Activated T-helper 2 cell treated with anti-CD3 and anti-CD28 coated beads, Interferon-gamma antibody, Interleukin-2, Interleukin-4, amounts not matched to agents 10 μg/mL and 5 μg/mL and 100 μg/mL, durations not matched to agents 14 hours and 24 hours and 36 hours (primary cell): Measurements from ENCODE around the gene RNF20. TPM values are rescaled to one million over a fixed set of nuclear protein-coding genes. Genes with fewer than 3 reads are reported as not detected.
"Not testable (repeated sequence)": the region's sequence is repeated elsewhere in the genome, so short reads cannot be mapped to it uniquely, and the experiment has no call there.

Experiments used
- DNase-seq: peaks from one replicate; pipeline ENCODE4 v3.0.0; 2021; ENCODE audit warnings: low spot score
- H3K27ac Mint-ChIP-seq: one replicate; pipeline ENCODE4 v1.8.0; 2021; ENCODE audit warnings: mixed read lengths
- H3K27me3 Mint-ChIP-seq: one replicate; pipeline ENCODE4 v1.8.0; 2021; ENCODE audit warnings: low read depth, mixed read lengths
- H3K36me3 Mint-ChIP-seq: one replicate; pipeline ENCODE4 v1.8.0; 2021; ENCODE audit warnings: low read depth, mixed read lengths
- H3K4me1 Mint-ChIP-seq: one replicate; pipeline ENCODE4 v1.8.0; 2021; ENCODE audit warnings: low read depth, mixed read lengths
- H3K4me3 Mint-ChIP-seq: one replicate; pipeline ENCODE4 v1.8.0; 2021; ENCODE audit warnings: low read depth, mild to moderate bottlenecking, moderate library complexity, mixed read lengths
- H3K9me3 Mint-ChIP-seq: one replicate; pipeline ENCODE4 v1.8.0; 2021; ENCODE audit warnings: mixed read lengths
- intact Hi-C: fragments of 100-400 bp; cut with micrococcal nuclease; formaldehyde crosslinking; loops from one replicate; pipeline ENCODE4 v1.15.1; 2023
- total RNA-seq: library from RNA; stranded (reverse); gene quantifications from 2 replicates; pipeline ENCODE4 v1.2.3, GENCODE V29; 2022

The RNF20 gene
- total RNA-seq, 1 donor from 2014 or later = 37.2 TPM

- Mint-ChIP-seq H3K4me3 (no peak overlapping the region), H3K9me3 (no peaks in the 10 kb centered on the region), H3K4me1 (no peaks in the 10 kb centered on the region), H3K27me3 (no peaks in the 10 kb centered on the region), H3K36me3 (peaks cover 25% of the 10 kb centered on the region), H3K27ac (no peak overlapping the region)
- DNase-seq = no peak
- intact Hi-C loops = no loop called here
Measured at GRCh38 chr9:101543098-101543735, 9.6 kb downstream of the RNF20 start.

DNA sequence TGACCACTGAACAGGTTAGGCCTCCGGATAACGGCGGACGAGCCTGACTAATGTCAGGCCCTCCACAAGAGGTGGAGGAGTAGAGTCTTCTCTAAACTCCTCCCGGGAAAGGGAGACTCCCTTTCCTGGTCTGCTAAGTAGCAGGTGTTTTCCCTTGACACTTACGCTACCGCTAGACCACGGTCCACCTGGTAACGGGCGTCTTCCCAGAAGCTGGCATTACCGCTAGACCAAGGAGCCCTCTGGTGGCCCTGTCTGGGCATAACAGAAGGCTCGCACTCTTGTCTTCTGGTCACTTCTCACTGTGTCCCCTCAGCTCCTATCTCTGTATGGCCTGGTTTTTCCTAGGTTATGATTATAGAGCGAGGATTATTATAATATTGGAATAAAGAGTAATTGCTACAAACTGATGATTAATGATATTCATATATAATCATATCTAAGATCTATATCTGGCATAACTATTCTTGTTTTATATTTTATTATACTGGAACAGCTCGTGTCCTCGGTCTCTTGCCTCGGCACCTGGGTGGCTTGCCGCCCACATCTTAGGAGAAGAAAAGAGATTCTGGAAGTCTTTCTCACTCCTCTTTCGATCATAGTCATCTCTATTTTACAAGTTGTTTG is 15.9 kb downstream of the RNF20 start:
- intact Hi-C loops, H3K4me1 Mint-ChIP-seq, H3K27ac Mint-ChIP-seq, H3K27me3 Mint-ChIP-seq, H3K9me3 Mint-ChIP-seq, H3K4me3 Mint-ChIP-seq, DNase-seq: not testable (repeated sequence)
- peaks cover 73% of the 10 kb centered on the region for H3K36me3 Mint-ChIP-seq

GRCh38 chr9:101561740-101562139 is 28.1 kb downstream of the RNF20 start:
- peaks cover 82% of the 10 kb centered on the region for H3K36me3 Mint-ChIP-seq
- intact Hi-C loops = no loop called here
- peaks cover 4% of the 10 kb centered on the region for H3K9me3 Mint-ChIP-seq
- H3K27ac Mint-ChIP-seq = no peak overlapping the region
- DNase-seq = no peak
- no peaks in the 10 kb centered on the region for H3K27me3 Mint-ChIP-seq
- H3K4me3 Mint-ChIP-seq = no peak overlapping the region
- peaks cover 14% of the 10 kb centered on the region for H3K4me1 Mint-ChIP-seq

DNA sequence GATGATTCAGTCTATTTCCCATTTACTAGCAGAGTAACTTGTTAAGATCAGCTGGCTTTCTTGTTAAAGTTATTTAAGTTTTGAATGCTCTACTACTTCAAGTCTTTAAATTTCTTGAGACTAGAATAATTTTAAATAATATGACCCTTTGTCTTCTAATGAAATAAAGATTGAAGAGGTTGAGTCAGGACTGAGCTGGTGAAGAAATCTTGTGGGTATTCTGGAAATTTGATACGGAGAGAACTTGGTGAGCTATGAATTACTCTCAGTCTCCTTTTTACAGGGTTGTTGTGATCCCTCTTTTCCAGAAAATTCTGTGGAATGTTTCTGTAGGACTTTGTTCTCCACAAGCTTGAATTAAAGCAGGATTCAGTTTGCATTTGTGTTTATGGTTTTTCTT is 29.3 kb downstream of the RNF20 start:
- no peaks in the 10 kb centered on the region for H3K27me3 Mint-ChIP-seq
- H3K36me3 Mint-ChIP-seq = peaks cover 75% of the 10 kb centered on the region
- H3K4me3 Mint-ChIP-seq = no peak overlapping the region
- intact Hi-C loops = no loop called here
- H3K9me3 Mint-ChIP-seq = peaks cover 4% of the 10 kb centered on the region
- DNase-seq = no peak
- H3K27ac Mint-ChIP-seq = no peak overlapping the region
- H3K4me1 Mint-ChIP-seq = peaks cover 18% of the 10 kb centered on the region

GRCh38 chr9:101564252-101564651 is 30.6 kb downstream of the RNF20 start:
- intact Hi-C loops = no loop called here
- Mint-ChIP-seq H3K4me3 (no peak overlapping the region), H3K27ac (no peak overlapping the region), H3K27me3 (no peaks in the 10 kb centered on the region), H3K4me1 (peaks cover 18% of the 10 kb centered on the region), H3K9me3 (no peaks in the 10 kb centered on the region), H3K36me3 (peaks cover 62% of the 10 kb centered on the region)
- DNase-seq = no peak

GRCh38 chr9:101566904-101567724 is 33.5 kb downstream of the RNF20 start:
- intact Hi-C loops = no loop called here
- Mint-ChIP-seq H3K27me3 (no peaks in the 10 kb centered on the region), H3K27ac (no peak overlapping the region), H3K4me1 (peaks cover 12% of the 10 kb centered on the region), H3K4me3 (no peak overlapping the region), H3K36me3 (peaks cover 36% of the 10 kb centered on the region), H3K9me3 (no peaks in the 10 kb centered on the region)
- no peak for DNase-seq

DNA sequence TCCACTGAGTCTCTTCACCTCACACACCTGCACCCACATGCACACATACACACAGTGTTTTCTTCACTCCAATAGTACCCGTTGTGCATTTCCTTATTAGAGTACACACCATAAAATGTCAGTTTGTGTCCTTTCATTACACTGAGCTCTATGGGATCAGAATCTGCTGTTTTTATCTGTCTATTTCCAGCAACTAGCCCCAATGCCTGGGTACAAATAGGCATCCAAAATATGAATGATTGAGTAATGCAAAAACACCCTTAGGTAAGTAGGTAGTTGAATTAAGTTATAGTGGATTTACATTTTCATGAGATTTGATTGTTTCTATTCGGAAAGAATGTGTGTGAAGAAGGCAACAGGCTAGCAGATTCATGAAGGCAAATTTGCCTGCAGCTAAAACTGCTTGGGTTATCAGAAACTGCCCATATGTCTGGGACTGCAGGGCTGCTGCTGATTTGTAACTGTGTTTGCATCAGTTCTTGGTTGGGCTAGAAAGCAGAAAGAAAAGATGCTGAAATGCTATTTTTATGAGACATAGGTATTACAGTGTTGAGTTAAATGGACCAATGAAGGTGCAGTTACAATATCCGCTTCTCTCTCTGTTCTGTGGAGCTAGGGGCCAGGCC is 34.2 kb downstream of the RNF20 start:
- Mint-ChIP-seq H3K27me3 (no peaks in the 10 kb centered on the region), H3K4me3 (no peak overlapping the region), H3K4me1 (peaks cover 11% of the 10 kb centered on the region), H3K9me3 (no peaks in the 10 kb centered on the region), H3K27ac (no peak overlapping the region), H3K36me3 (peaks cover 28% of the 10 kb centered on the region)
- intact Hi-C loops = no loop called here
- no peak for DNase-seq

GRCh38 chr9:101569741-101570501 is 36.3 kb downstream of the RNF20 start:
- intact Hi-C loops = no loop called here
- Mint-ChIP-seq H3K4me1 (peaks cover 19% of the 10 kb centered on the region), H3K27ac (no peak overlapping the region), H3K27me3 (no peaks in the 10 kb centered on the region), H3K36me3 (peaks cover 13% of the 10 kb centered on the region), H3K9me3 (no peaks in the 10 kb centered on the region), H3K4me3 (no peak overlapping the region)
- DNase-seq = no peak

DNA sequence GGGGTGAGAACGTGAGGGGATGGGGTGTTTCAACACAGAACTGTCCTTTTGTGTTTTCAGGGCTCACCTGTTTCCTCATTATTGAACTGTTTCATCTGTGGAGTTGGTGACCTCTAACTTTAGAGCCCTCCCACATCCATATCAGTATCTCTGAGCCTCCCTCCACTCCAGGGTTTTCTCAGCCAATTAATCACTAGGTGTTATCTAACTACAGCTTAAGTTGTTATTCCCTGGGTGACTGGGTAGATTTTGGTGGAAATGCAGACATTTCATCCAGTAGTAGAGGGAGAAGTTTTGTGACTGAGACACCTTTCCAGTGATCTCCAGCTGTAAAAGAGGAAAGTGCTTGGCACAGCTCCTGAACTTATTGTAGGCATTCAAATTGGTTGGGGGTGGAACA is 37.5 kb downstream of the RNF20 start:
- intact Hi-C loops = no loop called here
- no peaks in the 10 kb centered on the region for H3K27me3 Mint-ChIP-seq
- no peak overlapping the region for H3K4me3 Mint-ChIP-seq
- no peaks in the 10 kb centered on the region for H3K9me3 Mint-ChIP-seq
- no peak for DNase-seq
- peaks cover 7% of the 10 kb centered on the region for H3K36me3 Mint-ChIP-seq
- no peak overlapping the region for H3K27ac Mint-ChIP-seq
- H3K4me1 Mint-ChIP-seq = peaks cover 19% of the 10 kb centered on the region

DNA sequence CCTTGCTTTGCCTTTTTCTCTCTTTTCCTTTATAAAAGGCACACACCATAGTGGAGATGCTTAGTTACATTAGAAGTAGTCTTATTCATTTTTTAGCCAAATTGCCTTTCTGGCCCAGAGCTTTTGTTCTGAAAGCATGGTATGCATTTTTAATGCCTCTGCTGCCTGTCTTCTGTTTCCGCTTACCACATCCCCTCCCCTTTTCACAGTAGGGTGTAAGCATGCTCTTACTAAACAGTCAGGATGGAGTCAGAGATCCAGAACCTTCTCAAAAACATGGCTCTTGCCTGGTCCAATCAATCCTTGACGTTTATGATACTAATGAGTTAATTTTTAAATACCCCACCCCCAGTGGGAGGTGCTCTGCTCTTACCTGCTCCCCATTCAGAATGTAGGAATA is 38.7 kb downstream of the RNF20 start:
- no peak overlapping the region for H3K4me3 Mint-ChIP-seq
- H3K27ac Mint-ChIP-seq = no peak overlapping the region
- H3K27me3 Mint-ChIP-seq = no peaks in the 10 kb centered on the region
- intact Hi-C loops = no loop called here
- H3K9me3 Mint-ChIP-seq = no peaks in the 10 kb centered on the region
- peaks cover 16% of the 10 kb centered on the region for H3K4me1 Mint-ChIP-seq
- no peak for DNase-seq
- peaks cover 2% of the 10 kb centered on the region for H3K36me3 Mint-ChIP-seq

DNA sequence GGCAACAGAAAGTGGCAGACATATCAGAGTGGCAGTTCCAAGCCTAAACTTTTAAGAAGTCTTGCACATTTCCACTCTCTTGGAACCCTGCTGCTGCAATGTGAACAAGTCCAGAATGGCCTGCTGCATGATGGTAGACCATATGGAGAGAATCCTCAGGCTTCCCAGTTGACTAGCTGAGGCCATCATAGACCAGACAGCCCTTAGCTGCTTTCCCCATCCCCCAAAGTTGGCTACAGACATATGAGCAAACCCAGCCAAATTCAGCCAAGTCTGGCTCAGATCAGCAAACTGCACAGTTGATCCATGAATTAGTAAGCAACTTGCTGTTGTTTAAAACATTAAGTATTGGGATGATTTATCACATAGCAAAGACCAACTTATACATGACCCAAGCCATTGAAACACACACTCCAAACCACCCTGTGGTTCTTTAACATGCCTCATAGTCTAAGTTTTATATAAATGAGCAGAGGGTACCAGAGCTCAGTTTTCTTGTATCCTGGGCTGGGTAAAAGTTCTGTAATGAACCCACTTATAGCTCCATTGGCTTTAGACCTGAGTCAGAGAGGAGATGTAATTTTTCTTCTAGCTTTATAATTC is 41.2 kb downstream of the RNF20 start:
- H3K36me3 Mint-ChIP-seq = no peaks in the 10 kb centered on the region
- DNase-seq = no peak
- H3K4me1 Mint-ChIP-seq = peaks cover 14% of the 10 kb centered on the region
- no peak overlapping the region for H3K4me3 Mint-ChIP-seq
- H3K27me3 Mint-ChIP-seq = no peaks in the 10 kb centered on the region
- intact Hi-C loops = no loop called here
- H3K9me3 Mint-ChIP-seq = no peaks in the 10 kb centered on the region
- no peak overlapping the region for H3K27ac Mint-ChIP-seq

- H3K36me3 Mint-ChIP-seq = no peaks in the 10 kb centered on the region
- H3K9me3 Mint-ChIP-seq = no peaks in the 10 kb centered on the region
- H3K4me3 Mint-ChIP-seq = no peak overlapping the region
- no peak overlapping the region for H3K27ac Mint-ChIP-seq
- intact Hi-C loops = no loop called here
- no peak for DNase-seq
- no peaks in the 10 kb centered on the region for H3K27me3 Mint-ChIP-seq
- H3K4me1 Mint-ChIP-seq = peaks cover 6% of the 10 kb centered on the region
Measured at GRCh38 chr9:101578378-101578777, 44.7 kb downstream of the RNF20 start.
